Loucy (cell line): ENCODE data around the gene SHISA6.

Experiments used
- H2AFZ ChIP-seq: fragments of 200-600 bp; sonication (generic); 2 replicates; pipeline ENCODE4 v1.6.0; 2016; ENCODE audit warnings: antibody characterized with exemption, mild to moderate bottlenecking, low read length, moderate library complexity
- H3F3A ChIP-seq: fragments of 200-600 bp; 2 replicates; pipeline ENCODE4 v1.6.0; 2016; ENCODE audit warnings: antibody characterized with exemption, low read depth, mild to moderate bottlenecking
- H3K27me3 ChIP-seq: fragments of 200-600 bp; sonication (generic); 2 replicates; pipeline ENCODE4 v1.6.1; 2014; ENCODE audit warnings: low read length, mild to moderate bottlenecking; ENCODE audit not compliant: insufficient read depth, poor library complexity, severe bottlenecking
- H3K36me3 ChIP-seq: fragments of 200-600 bp; sonication (generic); 2 replicates; pipeline ENCODE4 v1.6.1; 2016; ENCODE audit warnings: low read length; ENCODE audit not compliant: insufficient read depth
- H3K4me1 ChIP-seq: fragments of 200-600 bp; sonication (generic); 2 replicates; pipeline ENCODE4 v1.5.1; 2014; ENCODE audit warnings: low read length, mild to moderate bottlenecking; ENCODE audit not compliant: insufficient read depth, poor library complexity, severe bottlenecking
- H3K4me2 ChIP-seq: fragments of 200-600 bp; sonication (generic); 2 replicates; pipeline ENCODE4 v1.6.0; 2014; ENCODE audit warnings: antibody characterized with exemption, low read length, low read depth, mild to moderate bottlenecking; ENCODE audit not compliant: poor library complexity, severe bottlenecking
- H3K4me3 ChIP-seq: fragments of 200-600 bp; sonication (generic); 2 replicates; pipeline ENCODE4 v1.5.1; 2014; ENCODE audit warnings: low read length, mild to moderate bottlenecking, mixed read lengths; ENCODE audit not compliant: poor library complexity, severe bottlenecking
- H3K79me2 ChIP-seq: fragments of 200-600 bp; sonication (generic); 2 replicates; pipeline ENCODE4 v1.6.1; 2014; ENCODE audit warnings: low read length; ENCODE audit not compliant: insufficient read depth
- H3K9ac ChIP-seq: fragments of 200-600 bp; sonication (generic); 2 replicates; pipeline ENCODE4 v1.6.0; 2014; ENCODE audit warnings: mild to moderate bottlenecking, low read depth, low read length, moderate library complexity; ENCODE audit not compliant: poor library complexity, severe bottlenecking
- H3K9me2 ChIP-seq: fragments of 200-600 bp; sonication (generic); replicated peaks from 2 replicates; pipeline ENCODE4 v1.6.1; 2016; ENCODE audit warnings: low read depth, low read length, mixed read lengths
- H3K9me3 ChIP-seq: fragments of 200-600 bp; sonication (generic); 2 replicates; pipeline ENCODE4 v1.6.1; 2014; ENCODE audit warnings: mild to moderate bottlenecking, antibody characterized with exemption, low read length, low read depth; ENCODE audit not compliant: insufficient read depth
- H4K20me1 ChIP-seq: fragments of 200-600 bp; sonication (generic); 2 replicates; pipeline ENCODE4 v1.6.0; 2014; ENCODE audit warnings: antibody characterized with exemption, low read length, mild to moderate bottlenecking; ENCODE audit not compliant: insufficient read depth, poor library complexity, severe bottlenecking
- EZH2phosphoT487 ChIP-seq: fragments of 200-600 bp; IDR thresholded peaks from 2 replicates; pipeline ENCODE4 v1.6.1; 2018; ENCODE audit warnings: antibody characterized with exemption, mild to moderate bottlenecking, moderate library complexity, borderline replicate concordance
- TF ChIP-seq, protein P1 (sequence below): fragments of 200-600 bp; sonication (generic); conservative IDR thresholded peaks from 2 replicates; pipeline ENCODE4 v1.5.1; 2014; ENCODE audit warnings: mild to moderate bottlenecking, antibody characterized with exemption, low read length

Gene SHISA6

DNA sequence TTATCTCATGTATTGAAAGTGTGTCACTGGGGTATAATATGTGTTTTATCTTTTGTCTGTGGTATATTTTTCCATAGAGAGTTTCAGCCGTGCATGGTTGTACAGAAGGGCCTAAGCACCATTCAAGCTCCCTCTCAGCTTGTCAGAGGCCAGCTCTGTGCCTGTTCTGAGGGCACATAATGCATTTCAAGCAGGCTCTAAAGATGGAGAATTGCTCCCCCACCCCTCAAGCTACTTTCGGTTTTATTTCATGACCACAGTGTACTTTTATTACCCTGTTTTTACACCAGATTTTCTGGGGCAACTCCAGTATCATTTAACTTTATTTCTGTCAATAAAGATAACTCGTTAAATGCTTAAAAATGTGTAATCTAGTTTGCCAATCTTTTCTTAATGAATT lies 131.7 kb downstream of the SHISA6 start:
- Histone ChIP-seq H3K9me3 (peaks cover 3% of the 10 kb centered on the region; the same call in 1 of the 2 replicates), H2AFZ (no peak overlapping the region), H3F3A (no peaks in the 10 kb centered on the region), H3K9me2 (no peaks in the 10 kb centered on the region), H3K79me2 (no peaks in the 10 kb centered on the region), H3K36me3 (no peaks in the 10 kb centered on the region), H3K27me3 (no peaks in the 10 kb centered on the region), H3K4me2 (no peak overlapping the region), H3K4me1 (no peaks in the 10 kb centered on the region), H4K20me1 (no peaks in the 10 kb centered on the region), H3K4me3 (no peak overlapping the region), H3K9ac (no peak overlapping the region)
- TF ChIP-seq EZH2phosphoT487: no peak
- TF ChIP-seq, protein P1, sequence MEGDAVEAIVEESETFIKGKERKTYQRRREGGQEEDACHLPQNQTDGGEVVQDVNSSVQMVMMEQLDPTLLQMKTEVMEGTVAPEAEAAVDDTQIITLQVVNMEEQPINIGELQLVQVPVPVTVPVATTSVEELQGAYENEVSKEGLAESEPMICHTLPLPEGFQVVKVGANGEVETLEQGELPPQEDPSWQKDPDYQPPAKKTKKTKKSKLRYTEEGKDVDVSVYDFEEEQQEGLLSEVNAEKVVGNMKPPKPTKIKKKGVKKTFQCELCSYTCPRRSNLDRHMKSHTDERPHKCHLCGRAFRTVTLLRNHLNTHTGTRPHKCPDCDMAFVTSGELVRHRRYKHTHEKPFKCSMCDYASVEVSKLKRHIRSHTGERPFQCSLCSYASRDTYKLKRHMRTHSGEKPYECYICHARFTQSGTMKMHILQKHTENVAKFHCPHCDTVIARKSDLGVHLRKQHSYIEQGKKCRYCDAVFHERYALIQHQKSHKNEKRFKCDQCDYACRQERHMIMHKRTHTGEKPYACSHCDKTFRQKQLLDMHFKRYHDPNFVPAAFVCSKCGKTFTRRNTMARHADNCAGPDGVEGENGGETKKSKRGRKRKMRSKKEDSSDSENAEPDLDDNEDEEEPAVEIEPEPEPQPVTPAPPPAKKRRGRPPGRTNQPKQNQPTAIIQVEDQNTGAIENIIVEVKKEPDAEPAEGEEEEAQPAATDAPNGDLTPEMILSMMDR: no peak

DNA sequence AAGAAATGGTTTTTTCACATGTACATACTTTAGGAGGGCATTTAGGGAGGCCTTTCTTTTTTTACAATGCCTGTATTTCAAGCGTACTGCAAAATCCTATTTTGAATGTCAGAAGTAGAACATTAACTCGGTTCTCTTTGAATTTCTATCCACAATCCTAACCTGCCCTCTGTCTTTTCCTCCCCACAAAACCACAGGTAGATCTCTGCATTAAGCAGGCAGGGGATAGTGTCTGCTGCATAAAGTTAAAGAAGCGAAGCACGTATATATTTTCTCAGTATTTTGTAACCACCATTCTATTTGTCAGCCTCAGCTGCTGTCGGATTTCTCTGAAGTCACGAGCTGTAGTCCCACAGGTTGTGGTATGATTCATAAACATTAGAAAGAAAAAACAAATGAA lies 137.5 kb downstream of the SHISA6 start:
- H3K4me1 ChIP-seq: no peaks in the 10 kb centered on the region
- no peaks in the 10 kb centered on the region for H3K27me3 ChIP-seq
- TF ChIP-seq, protein P1: no peak
- TF ChIP-seq EZH2phosphoT487: no peak

DNA sequence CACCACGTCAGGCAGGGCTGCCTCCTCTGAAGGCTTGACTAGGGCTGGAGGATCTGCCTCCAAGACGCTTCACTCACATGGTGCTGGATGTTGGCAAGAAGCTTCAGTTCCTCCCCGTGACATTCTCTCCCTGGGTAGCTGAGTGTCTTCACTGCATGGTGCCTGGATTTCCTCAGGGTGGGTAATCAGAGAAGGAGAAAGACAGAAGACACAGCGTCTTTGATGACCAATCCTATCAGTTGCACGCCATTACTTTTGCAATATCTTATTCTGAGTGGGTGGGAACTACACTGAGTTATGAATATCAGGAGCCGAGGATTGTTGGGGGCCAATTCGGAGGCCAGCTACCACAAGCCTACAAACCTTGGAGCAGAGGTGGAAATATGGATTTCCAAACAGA lies 139.7 kb downstream of the SHISA6 start:
- Histone ChIP-seq H3K9me3 (no peaks in the 10 kb centered on the region; the same call in 1 of the 2 replicates), H3K9me2 (no peaks in the 10 kb centered on the region), H3K4me3 (no peak overlapping the region), H3K79me2 (no peaks in the 10 kb centered on the region), H3K4me1 (no peaks in the 10 kb centered on the region), H3K27me3 (no peaks in the 10 kb centered on the region), H3F3A (no peaks in the 10 kb centered on the region), H4K20me1 (no peaks in the 10 kb centered on the region), H2AFZ (no peak overlapping the region), H3K9ac (no peak overlapping the region), H3K36me3 (no peaks in the 10 kb centered on the region), H3K4me2 (no peak overlapping the region)
- TF ChIP-seq EZH2phosphoT487: no peak
- TF ChIP-seq, protein P1: no peak

More for the DNA sequence above, 137.5 kb downstream of the SHISA6 start:
- Histone ChIP-seq H3K4me3 (no peak overlapping the region), H3K36me3 (no peaks in the 10 kb centered on the region), H3F3A (no peaks in the 10 kb centered on the region), H3K9ac (no peak overlapping the region), H2AFZ (no peak overlapping the region), H3K9me2 (no peaks in the 10 kb centered on the region), H3K4me2 (no peak overlapping the region), H3K9me3 (no peaks in the 10 kb centered on the region; the same call in 1 of the 2 replicates), H3K79me2 (no peaks in the 10 kb centered on the region), H4K20me1 (no peaks in the 10 kb centered on the region)
